Measurements from ENCODE around the gene YWHAG.

DNA sequence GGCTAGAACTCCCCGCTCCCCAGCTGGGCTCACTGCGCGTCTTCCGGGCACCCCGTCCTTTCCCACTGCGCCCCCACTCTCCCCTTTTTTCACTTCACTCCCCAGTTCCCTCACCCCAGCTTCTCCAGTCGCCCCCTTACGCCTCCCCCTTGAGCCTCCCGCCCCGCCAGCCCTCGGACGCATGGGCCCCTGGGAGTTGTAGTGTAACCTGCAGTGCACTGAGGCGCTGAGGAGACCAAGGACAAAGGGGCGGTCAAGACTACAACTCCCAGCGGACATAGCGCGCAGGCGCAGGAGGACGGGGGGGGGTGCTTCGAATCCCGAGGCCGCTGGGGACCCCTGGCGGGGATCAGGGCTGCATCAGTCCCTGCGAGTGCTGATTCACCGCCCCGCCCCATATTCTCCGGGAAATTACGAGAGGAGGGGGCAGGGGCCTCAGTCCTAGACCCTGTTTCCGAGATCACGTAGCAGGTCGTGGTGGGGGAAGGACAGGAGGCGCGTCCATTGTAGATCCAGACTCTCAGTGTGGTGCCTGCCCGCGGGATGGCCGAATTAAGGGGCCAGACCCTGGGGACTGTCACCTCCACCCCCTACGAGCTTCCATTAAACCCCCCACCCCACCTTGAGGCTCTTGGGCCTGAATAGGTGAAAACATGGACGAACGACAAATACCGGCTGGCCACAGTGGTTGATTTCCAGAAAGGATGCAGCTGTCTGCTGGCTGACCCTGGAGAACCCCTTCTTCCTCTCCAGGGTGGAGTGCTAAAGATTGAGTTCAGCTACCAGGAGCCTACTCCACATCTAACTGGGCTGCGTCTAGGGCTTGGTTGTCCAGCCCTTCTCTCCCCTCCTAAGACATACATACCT is 553 bp upstream of the YWHAG start:
- TF ChIP-seq ZNF565 (CRISPR knock-in tag; conservative IDR thresholded peaks at IDR 0.05; ENCODE audit: low read depth) (no peak), ZFP3 (CRISPR knock-in tag; IDR thresholded peaks at IDR 0.05) (no peak), PPARA (CRISPR knock-in tag; IDR thresholded peaks at IDR 0.05; ENCODE audit: borderline replicate concordance) (no peak), ISL1 (CRISPR knock-in tag; IDR thresholded peaks at IDR 0.05) (no peak)
- TF ChIP-seq, protein P1, sequence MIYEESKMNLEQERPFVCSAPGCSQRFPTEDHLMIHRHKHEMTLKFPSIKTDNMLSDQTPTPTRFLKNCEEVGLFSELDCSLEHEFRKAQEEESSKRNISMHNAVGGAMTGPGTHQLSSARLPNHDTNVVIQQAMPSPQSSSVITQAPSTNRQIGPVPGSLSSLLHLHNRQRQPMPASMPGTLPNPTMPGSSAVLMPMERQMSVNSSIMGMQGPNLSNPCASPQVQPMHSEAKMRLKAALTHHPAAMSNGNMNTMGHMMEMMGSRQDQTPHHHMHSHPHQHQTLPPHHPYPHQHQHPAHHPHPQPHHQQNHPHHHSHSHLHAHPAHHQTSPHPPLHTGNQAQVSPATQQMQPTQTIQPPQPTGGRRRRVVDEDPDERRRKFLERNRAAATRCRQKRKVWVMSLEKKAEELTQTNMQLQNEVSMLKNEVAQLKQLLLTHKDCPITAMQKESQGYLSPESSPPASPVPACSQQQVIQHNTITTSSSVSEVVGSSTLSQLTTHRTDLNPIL (CRISPR knock-in tag; IDR thresholded peaks at IDR 0.05; ENCODE audit: low read depth) = no peak

All from SK-N-SH treated with all-trans-retinoic acid at 6 μM for 48 hours (cell line).